ENCODE results near the gene CYRIA. TPM values are rescaled to one million over a fixed set of nuclear protein-coding genes. Genes with fewer than 3 reads are reported as not detected.

CYRIA gene
- total RNA-seq, 4 donors from 2014 or later: 0.42 to 5.1 (median 1.8) TPM

GRCh38 chr2:16641509-16641908, 24.1 kb downstream of the CYRIA start:
- H3K27ac ChIP-seq: no peak overlapping the region
- TF ChIP-seq POLR2A (IDR thresholded peaks at IDR 0.05) (no peak), CTCF (IDR thresholded peaks at IDR 0.05) (no peak)
- intact Hi-C loops (cut with DNase I): no loop called here
- no peak overlapping the region for H3K4me3 ChIP-seq
- WGBS, 2 donors: 73 to 83% methylated on average over 2 of the region's 2 CpGs
- no peaks in the 10 kb centered on the region for H3K36me3 ChIP-seq
- H3K9me3 ChIP-seq: no peaks in the 10 kb centered on the region
- H3K4me1 ChIP-seq: peaks cover 0 to 46% (median 1%) of the 10 kb centered on the region in 3 donors
- no peak for DNase-seq
- no peaks in the 10 kb centered on the region for H3K27me3 ChIP-seq

GRCh38 chr2:16640867-16641266, 24.8 kb downstream of the CYRIA start:
- no peak for TF ChIP-seq CTCF (IDR thresholded peaks at IDR 0.05)
- no peak for TF ChIP-seq POLR2A (IDR thresholded peaks at IDR 0.05)
- H3K4me1 ChIP-seq: peaks cover 0 to 46% (median 3%) of the 10 kb centered on the region in 3 donors
- H3K27me3 ChIP-seq: no peaks in the 10 kb centered on the region
- DNase-seq: no peak
- no peaks in the 10 kb centered on the region for H3K36me3 ChIP-seq
- 45 to 64% methylated on average over 5 of the region's 5 CpGs for WGBS, 2 donors
- intact Hi-C loops (cut with DNase I): no loop called here
- no peak overlapping the region for H3K4me3 ChIP-seq
- H3K27ac ChIP-seq: no peak overlapping the region
- H3K9me3 ChIP-seq: no peaks in the 10 kb centered on the region

GRCh38 chr2:16640001-16640700, 25.5 kb downstream of the CYRIA start:
- no peaks in the 10 kb centered on the region for H3K36me3 ChIP-seq
- intact Hi-C loops (cut with DNase I): no loop called here
- no peak overlapping the region for H3K4me3 ChIP-seq
- no peaks in the 10 kb centered on the region for H3K27me3 ChIP-seq
- 56 to 72% methylated on average over 6 to 9 of the region's 9 CpGs for WGBS, 2 donors
- no peaks in the 10 kb centered on the region for H3K9me3 ChIP-seq
- DNase-seq: no peak
- peaks cover 0 to 46% (median 3%) of the 10 kb centered on the region in 3 donors for H3K4me1 ChIP-seq
- no peak overlapping the region for H3K27ac ChIP-seq
- TF ChIP-seq CTCF (IDR thresholded peaks at IDR 0.05) (no peak), POLR2A (IDR thresholded peaks at IDR 0.05) (no peak)

GRCh38 chr2:16639431-16639830, 26.2 kb downstream of the CYRIA start:
- DNase-seq: no peak
- Histone ChIP-seq H3K27me3 (no peaks in the 10 kb centered on the region), H3K27ac (no peak overlapping the region), H3K4me1 (peaks cover 0 to 46% (median 3%) of the 10 kb centered on the region in 3 donors), H3K4me3 (no peak overlapping the region), H3K9me3 (no peaks in the 10 kb centered on the region), H3K36me3 (no peaks in the 10 kb centered on the region)
- 63 to 67% methylated on average over 2 of the region's 2 CpGs for WGBS, 2 donors
- TF ChIP-seq CTCF (IDR thresholded peaks at IDR 0.05) (no peak), POLR2A (IDR thresholded peaks at IDR 0.05) (no peak)
- intact Hi-C loops (cut with DNase I): no loop called here

- WGBS, 2 donors: 68 to 77% methylated on average over 8 of the region's 8 CpGs
- Histone ChIP-seq H3K9me3 (no peaks in the 10 kb centered on the region), H3K36me3 (no peaks in the 10 kb centered on the region), H3K4me1 (peaks cover 0 to 45% (median 4%) of the 10 kb centered on the region in 3 donors), H3K4me3 (no peak overlapping the region), H3K27ac (no peak overlapping the region), H3K27me3 (no peaks in the 10 kb centered on the region)
- intact Hi-C loops (cut with DNase I): no loop called here
- DNase-seq: no peak
- no peak for TF ChIP-seq POLR2A (IDR thresholded peaks at IDR 0.05)
- no peak for TF ChIP-seq CTCF (IDR thresholded peaks at IDR 0.05)
Measured at GRCh38 chr2:16638946-16639345, 26.7 kb downstream of the CYRIA start.
